Measurements from ENCODE around the gene TM9SF1.

- no peak for TF ChIP-seq CTCF (IDR thresholded peaks at IDR 0.05)
- no peak for TF ChIP-seq POLR2AphosphoS5 (IDR thresholded peaks at IDR 0.05; ENCODE audit: insufficient read depth in 1 of 2, low read depth in 1 of 2)
These were observed 12.2 kb downstream of the TM9SF1 start for GRCh38 chr14:24183014-24183481.
